ENCODE data around the gene CACNA2D3. TPM values are rescaled to one million over a fixed set of nuclear protein-coding genes. Genes with fewer than 3 reads are reported as not detected.

CACNA2D3 gene
- total and polyA plus RNA-seq, 4 donors = 0.38 to 2.5 (median 1.1) TPM

DNA sequence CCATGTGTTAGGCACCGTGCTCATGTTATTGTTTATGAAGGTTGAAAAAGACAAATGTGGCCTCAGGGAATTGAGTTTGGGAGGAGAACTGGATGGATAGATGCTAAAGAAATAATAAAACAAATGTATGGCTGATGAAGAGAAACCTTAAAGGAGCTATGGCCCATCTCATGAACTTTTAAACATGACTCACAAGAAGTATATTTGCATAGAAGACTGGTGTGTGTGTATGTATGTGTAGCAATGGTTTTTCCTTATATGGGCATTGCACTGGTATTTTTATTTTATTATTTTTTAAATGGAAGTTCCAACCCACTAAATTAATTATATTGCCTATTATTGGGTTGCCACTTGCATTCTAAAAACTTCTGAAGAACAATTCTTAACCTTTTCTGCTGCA is 31.1 kb downstream of the CACNA2D3 start:
- ATAC-seq (ENCODE audit: insufficient read depth, low FRiP score) (no peak), DNase-seq (no peak)
- H3K36me3 ChIP-seq (ENCODE audit: control insufficient read depth in 4 of 4, insufficient read depth in 4 of 4, low read length in 4 of 4) = no peaks in the 10 kb centered on the region
- 53 to 74% methylated on average over 1 of the region's 1 CpG for WGBS, 2 donors
- H3K4me3 ChIP-seq = no peak overlapping the region
- peaks cover 0 to 3% (median 0%) of the 10 kb centered on the region in 3 donors for H3K27me3 ChIP-seq (ENCODE audit: control insufficient read depth in 3 of 3, insufficient read depth in 3 of 3, low read length in 2 of 3)
- H3K27ac ChIP-seq (ENCODE audit: low read depth in 1 of 2, low read length in 1 of 2) = no peak overlapping the region
- TF ChIP-seq, protein P1, sequence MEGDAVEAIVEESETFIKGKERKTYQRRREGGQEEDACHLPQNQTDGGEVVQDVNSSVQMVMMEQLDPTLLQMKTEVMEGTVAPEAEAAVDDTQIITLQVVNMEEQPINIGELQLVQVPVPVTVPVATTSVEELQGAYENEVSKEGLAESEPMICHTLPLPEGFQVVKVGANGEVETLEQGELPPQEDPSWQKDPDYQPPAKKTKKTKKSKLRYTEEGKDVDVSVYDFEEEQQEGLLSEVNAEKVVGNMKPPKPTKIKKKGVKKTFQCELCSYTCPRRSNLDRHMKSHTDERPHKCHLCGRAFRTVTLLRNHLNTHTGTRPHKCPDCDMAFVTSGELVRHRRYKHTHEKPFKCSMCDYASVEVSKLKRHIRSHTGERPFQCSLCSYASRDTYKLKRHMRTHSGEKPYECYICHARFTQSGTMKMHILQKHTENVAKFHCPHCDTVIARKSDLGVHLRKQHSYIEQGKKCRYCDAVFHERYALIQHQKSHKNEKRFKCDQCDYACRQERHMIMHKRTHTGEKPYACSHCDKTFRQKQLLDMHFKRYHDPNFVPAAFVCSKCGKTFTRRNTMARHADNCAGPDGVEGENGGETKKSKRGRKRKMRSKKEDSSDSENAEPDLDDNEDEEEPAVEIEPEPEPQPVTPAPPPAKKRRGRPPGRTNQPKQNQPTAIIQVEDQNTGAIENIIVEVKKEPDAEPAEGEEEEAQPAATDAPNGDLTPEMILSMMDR (IDR thresholded peaks at IDR 0.05; ENCODE audit: control extremely low read depth, extremely low read depth) = no peak
- no peaks in the 10 kb centered on the region for H3K4me1 ChIP-seq (ENCODE audit: control insufficient read depth in 5 of 5, insufficient read depth in 5 of 5, low read length in 5 of 5)
- no peaks in the 10 kb centered on the region for H3K9me3 ChIP-seq (ENCODE audit: control insufficient read depth in 4 of 4, insufficient read depth in 3 of 4, low read length in 3 of 4)
- H3K9ac ChIP-seq (ENCODE audit: insufficient read depth in 1 of 2, low read length in 2 of 2) = no peak overlapping the region

DNA sequence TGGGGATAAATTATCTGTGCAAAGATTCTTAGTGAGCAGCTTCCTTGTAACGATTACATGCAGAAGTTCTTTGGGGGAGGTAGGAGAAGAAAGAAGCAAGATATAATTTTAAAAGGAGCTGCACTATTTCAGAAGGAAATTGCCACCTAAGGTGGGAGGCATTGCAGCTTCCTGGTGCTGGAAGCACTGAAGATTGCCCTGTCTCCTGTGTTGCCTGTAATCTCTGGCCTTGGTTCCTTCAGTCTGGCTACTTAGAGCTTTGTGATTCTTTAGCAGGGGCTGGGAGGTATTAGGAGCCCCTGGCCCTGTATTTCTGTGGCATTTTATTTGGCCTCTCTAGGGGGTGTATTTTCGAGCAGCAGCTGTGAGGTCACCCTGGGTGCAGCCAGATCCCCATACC is 35.5 kb downstream of the CACNA2D3 start:
- Histone ChIP-seq H3K9me3 (ENCODE audit: control insufficient read depth in 4 of 4, insufficient read depth in 3 of 4, low read length in 3 of 4) (no peaks in the 10 kb centered on the region), H3K4me1 (ENCODE audit: control insufficient read depth in 5 of 5, insufficient read depth in 5 of 5, low read length in 5 of 5) (no peaks in the 10 kb centered on the region), H3K36me3 (ENCODE audit: control insufficient read depth in 4 of 4, insufficient read depth in 4 of 4, low read length in 4 of 4) (no peaks in the 10 kb centered on the region), H3K27ac (ENCODE audit: low read depth in 1 of 2, low read length in 1 of 2) (no peak overlapping the region), H3K9ac (ENCODE audit: insufficient read depth in 1 of 2, low read length in 2 of 2) (no peak overlapping the region), H3K27me3 (ENCODE audit: control insufficient read depth in 3 of 3, insufficient read depth in 3 of 3, low read length in 2 of 3) (peaks cover 0 to 3% (median 0%) of the 10 kb centered on the region in 3 donors), H3K4me3 (no peak overlapping the region)
- TF ChIP-seq, protein P1 (IDR thresholded peaks at IDR 0.05; ENCODE audit: control extremely low read depth, extremely low read depth) = no peak
- DNase-seq (no peak), ATAC-seq (ENCODE audit: insufficient read depth, low FRiP score) (no peak)
- 50 to 53% methylated on average over 2 of the region's 2 CpGs for WGBS, 2 donors

DNA sequence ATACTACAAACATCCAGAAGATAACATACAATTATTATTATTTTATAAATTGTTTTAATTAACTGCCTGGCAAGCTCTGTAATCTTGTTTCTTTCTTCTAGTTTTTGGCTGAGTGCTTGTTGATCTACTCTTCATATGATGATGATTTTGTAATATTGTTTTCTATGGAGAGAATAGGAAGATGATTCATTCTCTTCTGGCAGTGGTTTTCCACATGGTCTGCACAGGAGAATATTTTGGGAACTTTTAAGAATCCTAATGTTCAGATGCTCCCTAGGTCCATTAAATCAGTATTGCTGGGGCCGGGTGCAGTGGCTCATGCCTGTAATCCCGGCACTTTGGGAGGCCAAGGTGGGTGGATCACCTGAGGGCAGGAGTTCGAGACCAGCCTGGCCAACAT is 37.6 kb downstream of the CACNA2D3 start:
- Histone ChIP-seq H3K9me3 (ENCODE audit: control insufficient read depth in 4 of 4, insufficient read depth in 3 of 4, low read length in 3 of 4) (no peaks in the 10 kb centered on the region), H3K9ac (ENCODE audit: insufficient read depth in 1 of 2, low read length in 2 of 2) (no peak overlapping the region), H3K27ac (ENCODE audit: low read depth in 1 of 2, low read length in 1 of 2) (no peak overlapping the region), H3K4me3 (no peak overlapping the region), H3K36me3 (ENCODE audit: control insufficient read depth in 4 of 4, insufficient read depth in 4 of 4, low read length in 4 of 4) (no peaks in the 10 kb centered on the region), H3K4me1 (ENCODE audit: control insufficient read depth in 5 of 5, insufficient read depth in 5 of 5, low read length in 5 of 5) (no peaks in the 10 kb centered on the region), H3K27me3 (ENCODE audit: control insufficient read depth in 3 of 3, insufficient read depth in 3 of 3, low read length in 2 of 3) (no peaks in the 10 kb centered on the region)
- TF ChIP-seq, protein P1 (IDR thresholded peaks at IDR 0.05; ENCODE audit: control extremely low read depth, extremely low read depth) = no peak
- WGBS, 2 donors = 60 to 80% methylated on average over 2 to 3 of the region's 3 CpGs
- DNase-seq = peak in 2 of 3 donors; percentile 16 to 49
- no peak for ATAC-seq (ENCODE audit: insufficient read depth, low FRiP score)

DNA sequence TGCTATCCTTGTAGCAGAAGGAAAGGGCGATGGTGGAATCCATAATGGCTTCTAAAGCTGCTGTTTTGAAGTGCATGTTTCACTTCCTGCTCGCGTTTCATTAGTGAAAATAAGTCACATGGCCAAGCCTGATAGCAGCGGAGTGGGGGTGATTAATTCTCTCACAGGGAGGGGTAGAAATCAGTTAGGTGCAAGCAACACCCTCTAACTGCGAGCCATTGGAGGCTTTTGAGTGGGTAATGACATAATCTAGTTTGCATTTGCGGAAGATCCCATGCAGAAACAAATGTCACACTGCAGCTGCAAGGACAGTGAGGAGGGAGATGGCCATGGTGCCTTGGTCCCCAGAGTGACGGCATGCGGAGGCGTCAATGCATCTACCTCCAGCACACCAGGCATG is 41.1 kb downstream of the CACNA2D3 start:
- H3K9me3 ChIP-seq (ENCODE audit: control insufficient read depth in 4 of 4, insufficient read depth in 3 of 4, low read length in 3 of 4) = no peaks in the 10 kb centered on the region
- TF ChIP-seq, protein P1 (IDR thresholded peaks at IDR 0.05; ENCODE audit: control extremely low read depth, extremely low read depth) = no peak
- 83 to 87% methylated on average over 9 of the region's 9 CpGs for WGBS, 2 donors
- H3K36me3 ChIP-seq (ENCODE audit: control insufficient read depth in 4 of 4, insufficient read depth in 4 of 4, low read length in 4 of 4) = no peaks in the 10 kb centered on the region
- no peak for ATAC-seq (ENCODE audit: insufficient read depth, low FRiP score)
- no peak overlapping the region for H3K9ac ChIP-seq (ENCODE audit: insufficient read depth in 1 of 2, low read length in 2 of 2)
- H3K27me3 ChIP-seq (ENCODE audit: control insufficient read depth in 3 of 3, insufficient read depth in 3 of 3, low read length in 2 of 3) = peaks cover 0 to 6% (median 0%) of the 10 kb centered on the region in 3 donors
- H3K4me1 ChIP-seq (ENCODE audit: control insufficient read depth in 5 of 5, insufficient read depth in 5 of 5, low read length in 5 of 5) = no peaks in the 10 kb centered on the region
- H3K4me3 ChIP-seq = no peak overlapping the region
- DNase-seq = no peak
- no peak overlapping the region for H3K27ac ChIP-seq (ENCODE audit: low read depth in 1 of 2, low read length in 1 of 2)
